ENCODE data around the gene CCDC73.
A peak's percentile ranks its signal among the peaks of the same experiment; 100 is the strongest.
"Not testable (repeated sequence)": the region's sequence is repeated elsewhere in the genome, so short reads cannot be mapped to it uniquely, and the experiment has no call there.

The CCDC73 gene

GRCh38 chr11:32794439-32794838, at the start of gene CCDC73:
CCDC73 (minus strand) TSS chr11:32794662; CDS start chr11:32760243, 34,419 bp downstream.
- DNase-seq = no peak

DNA sequence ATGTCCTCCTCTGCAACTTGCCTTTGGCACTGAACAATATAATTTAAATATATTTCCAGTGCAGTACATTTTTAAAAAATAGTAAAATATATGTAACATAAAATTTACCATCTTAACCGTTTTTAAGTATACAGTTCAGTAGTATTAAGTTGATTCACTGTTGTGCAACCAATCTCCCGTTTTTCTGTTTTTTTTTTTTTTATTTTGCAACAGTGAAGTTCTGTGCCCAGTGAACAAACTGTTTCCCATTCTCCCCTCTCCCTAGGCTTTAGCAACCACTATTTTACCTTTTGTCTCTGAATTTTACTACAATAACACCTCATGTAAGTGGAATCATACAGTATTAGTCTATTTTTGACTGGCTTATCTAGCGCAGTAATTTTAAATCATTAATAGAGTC, 49.1 kb upstream of the CCDC73 start:
- DNase-seq = no peak

DNA sequence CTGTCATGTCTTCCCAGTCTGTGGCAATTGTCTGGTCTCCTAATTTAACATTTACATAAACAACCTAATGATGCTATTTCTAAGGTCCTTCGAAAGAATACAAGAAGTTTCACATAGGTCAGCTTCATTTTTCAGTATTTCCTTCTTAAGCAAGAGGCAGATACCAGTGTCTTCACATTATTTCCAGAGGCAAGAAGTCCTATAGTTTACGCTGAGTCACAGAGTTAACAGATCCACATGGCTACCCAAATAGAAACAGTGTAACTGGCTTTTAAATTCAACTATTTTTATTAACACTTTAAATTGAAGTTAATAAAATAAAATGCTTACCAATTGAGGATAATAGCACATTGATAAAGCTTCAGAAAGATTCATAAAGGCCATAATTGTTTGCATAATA, 46.1 kb upstream of the CCDC73 start:
- no peak for DNase-seq

DNA sequence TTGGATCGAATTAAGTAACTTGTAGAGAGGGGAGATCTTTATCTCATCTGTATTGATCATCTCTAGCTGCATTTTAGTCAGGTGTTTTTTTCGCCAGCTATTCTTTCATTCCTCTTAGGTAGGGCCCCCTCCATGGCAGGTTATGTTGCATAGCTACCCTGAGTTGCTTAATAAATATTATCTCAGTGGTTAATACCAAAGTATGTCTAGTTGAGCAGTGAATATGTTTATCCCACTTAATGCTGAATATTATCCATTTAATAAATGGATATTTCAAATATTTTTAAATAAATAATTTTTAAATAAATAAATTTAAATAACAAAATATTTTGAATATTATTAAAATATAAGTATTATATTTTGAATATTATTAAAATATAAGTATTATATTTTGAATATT, 44.8 kb upstream of the CCDC73 start:
- DNase-seq = no peak

DNA sequence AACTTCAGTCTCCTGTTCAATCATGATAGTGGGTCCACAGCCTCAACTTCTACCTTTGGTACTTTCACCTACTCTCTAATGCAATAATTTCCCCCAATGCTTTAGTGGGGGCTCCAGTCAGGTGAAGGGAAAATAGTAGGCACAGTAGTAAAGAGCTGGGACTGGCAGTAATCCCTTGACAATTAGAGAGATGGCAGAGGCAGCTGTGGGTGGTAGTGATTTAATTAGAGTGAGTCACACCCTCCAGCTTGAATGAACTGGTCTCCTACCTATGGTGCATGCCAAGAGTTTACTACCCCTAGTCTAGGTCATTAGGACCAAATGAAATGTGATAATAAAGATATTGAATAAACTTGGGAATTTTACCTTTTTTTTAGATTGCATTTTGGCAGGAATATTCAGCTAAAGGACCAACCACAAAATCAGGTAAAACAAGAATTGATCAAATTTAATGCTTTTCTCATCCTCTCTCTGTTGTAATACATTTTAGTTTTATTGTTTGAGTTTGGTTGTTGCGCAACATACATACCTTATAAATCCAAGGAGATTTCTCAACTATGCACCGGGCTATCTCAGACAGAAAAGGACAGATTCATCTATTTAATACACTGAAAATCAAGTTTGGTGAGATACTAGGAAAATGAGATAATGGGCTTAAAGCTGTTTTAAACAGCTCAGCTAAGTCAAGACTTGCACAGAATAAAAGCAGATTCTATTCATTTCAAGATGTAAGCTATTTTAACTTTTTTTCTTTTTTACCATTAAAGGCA, 44.2 kb upstream of the CCDC73 start:
- DNase-seq = no peak

GRCh38 chr11:32836946-32837345, 42.5 kb upstream of the CCDC73 start:
- DNase-seq = no peak

DNA sequence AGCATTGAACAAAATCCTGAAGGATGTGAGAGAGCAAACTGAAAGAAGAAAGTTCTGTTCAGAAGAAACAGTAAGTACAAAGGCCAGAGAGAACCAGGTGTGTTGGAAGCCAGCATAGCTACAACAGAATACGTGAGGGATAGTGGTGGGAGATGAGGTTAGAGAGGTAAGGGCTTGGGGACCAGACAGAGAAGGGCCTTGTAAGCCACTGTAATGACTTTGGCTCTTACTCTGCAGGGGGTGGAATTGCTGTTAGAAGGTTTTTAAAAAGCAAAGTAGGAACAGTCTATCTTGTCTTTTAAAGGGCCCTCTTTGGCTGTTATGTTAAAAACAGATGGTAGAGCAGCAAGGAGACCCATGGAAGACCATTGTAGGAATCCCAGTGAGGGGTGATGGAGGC, 39.5 kb upstream of the CCDC73 start:
- no peak for DNase-seq

DNA sequence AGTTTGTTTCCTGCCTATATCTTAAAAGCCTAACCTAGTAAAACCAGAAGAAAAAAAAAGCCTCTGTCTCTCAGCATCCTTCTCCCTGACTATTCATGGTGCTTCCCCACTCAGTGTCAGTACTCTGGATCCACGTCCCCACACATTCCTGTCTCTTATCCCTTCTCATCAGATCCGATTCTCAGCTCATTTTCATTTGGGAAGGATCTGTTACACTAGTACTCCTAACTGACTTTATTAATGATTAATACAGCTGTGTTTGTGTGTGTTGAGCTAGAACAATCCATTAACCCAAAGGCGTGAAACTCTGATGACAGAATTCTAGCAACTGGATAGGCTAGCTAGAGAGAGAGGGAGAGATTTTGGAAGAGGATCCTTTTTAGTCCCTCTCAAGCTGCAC, 36.8 kb upstream of the CCDC73 start:
- no peak for DNase-seq

DNA sequence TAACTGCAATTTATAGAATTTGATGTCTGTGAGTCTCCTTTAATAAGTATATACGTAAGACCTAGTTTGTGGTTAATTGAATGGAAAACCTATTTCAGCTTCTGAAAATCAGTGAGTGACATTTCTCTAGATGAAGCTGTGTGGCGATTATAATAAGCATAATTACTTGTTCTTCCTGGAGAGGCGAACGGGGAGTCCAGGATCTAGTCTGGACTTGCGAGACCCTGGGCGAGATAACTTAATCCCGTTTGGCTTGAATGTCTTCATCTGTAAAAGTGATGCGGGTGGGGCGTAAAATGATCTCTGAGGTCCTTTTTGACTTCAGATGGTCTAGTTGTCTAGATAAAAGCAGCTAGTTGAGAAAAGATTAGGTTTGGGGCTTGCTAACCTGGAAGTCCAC, 36.3 kb upstream of the CCDC73 start:
- DNase-seq = no peak

DNA sequence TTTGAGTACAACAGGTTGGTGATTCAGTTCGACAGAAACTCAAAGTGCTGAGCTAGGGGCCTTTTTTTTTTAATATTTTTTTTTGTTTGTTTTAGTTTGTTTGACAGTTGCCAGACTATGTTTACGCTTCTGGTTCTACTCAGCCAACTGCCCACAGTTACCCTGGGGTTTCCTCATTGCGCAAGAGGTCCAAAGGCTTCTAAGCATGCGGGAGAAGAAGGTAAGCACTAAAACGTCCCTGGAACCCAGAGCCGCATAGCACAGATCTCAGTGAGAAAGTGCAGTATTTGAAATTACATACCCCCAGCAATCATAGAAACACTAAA, 35.9 kb upstream of the CCDC73 start:
- peak; percentile 40 for DNase-seq

DNA sequence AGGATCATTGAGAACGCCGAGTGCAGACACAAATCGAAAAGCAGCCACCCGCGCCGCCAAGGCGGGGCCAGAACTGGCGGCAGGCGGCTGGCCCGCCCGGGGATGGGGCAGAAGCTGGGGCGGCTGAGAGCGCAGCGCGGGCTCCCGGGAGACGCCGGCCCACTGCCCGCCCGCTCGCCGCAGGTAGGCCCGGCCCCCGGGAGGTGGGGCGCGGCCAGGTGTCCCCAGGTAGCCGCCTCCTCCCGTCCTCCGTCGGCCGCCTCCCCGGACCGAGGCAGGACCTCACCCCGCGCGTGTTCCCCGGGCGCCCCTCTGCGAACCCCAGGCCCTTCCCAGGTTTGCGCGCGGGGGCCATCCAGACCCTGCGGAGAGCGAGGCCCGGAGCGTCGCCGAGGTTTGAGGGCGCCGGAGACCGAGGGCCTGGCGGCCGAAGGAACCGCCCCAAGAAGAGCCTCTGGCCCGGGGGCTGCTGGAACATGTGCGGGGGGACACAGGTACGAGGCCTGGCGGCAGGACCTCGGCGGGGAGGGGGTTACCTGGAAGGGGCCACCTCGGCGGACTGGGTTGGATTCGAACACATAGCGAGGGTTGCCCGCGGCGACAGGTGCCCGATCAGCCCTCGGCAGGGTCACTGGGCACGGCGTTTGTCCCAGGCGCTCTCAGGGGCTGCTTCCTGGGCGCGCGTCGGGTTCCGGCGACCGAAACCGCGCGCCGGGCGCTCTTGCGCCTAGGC, 35.4 kb upstream of the CCDC73 start, which contains the start of gene PRRG4:
Gene PRRG4, plus strand, starts transcription at position 248 of the 733 bp plus-strand sequence. CDS start 603 bp downstream, outside the sequence.
- peak; percentile 80 for DNase-seq

DNA sequence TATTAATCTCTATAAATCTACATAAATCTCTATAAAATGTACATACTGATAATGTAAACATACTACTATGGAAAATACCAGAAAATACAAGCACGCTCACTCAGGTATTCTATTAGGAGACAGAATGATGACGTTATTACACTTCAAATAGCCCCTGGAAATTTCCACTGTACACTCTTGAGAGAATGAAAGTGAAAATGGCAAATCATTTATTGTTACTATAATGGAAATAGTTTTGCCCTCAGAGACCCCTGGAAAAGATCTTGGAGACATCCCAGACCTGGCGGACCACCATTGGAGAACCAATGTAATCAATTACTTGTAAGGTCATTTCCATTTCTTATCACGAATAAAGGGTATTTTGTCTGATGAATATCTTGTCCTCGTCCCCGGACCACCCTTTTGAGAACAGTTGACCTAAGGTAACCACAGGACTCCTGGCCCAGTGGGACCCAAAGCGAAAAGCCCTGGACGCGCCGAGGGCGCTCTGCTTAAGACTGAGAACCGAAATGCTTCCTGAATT, 34.8 kb upstream of the CCDC73 start:
- peak; percentile 80 for DNase-seq

- no peak for DNase-seq
Measured at GRCh38 chr11:32827276-32827675, 32.8 kb upstream of the CCDC73 start.

DNA sequence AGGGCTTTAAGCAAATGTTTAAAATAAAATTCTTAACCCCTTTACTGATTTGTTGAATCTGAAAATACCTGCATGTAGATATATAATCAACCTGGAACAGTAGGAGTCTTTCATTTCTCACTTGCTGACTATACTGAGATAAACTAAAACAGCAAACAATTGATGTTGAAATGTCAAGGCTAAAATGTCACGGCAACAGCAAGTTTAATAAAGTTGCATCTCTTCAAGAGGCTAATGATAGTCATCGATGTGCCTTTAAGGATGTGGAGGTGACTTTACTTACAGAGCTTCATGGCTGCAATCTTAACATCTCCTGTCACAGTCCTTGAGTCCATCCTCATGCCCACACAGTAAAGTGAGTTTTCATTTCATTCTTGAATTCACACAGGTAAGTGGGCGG, 31.7 kb upstream of the CCDC73 start:
- DNase-seq = no peak

DNA sequence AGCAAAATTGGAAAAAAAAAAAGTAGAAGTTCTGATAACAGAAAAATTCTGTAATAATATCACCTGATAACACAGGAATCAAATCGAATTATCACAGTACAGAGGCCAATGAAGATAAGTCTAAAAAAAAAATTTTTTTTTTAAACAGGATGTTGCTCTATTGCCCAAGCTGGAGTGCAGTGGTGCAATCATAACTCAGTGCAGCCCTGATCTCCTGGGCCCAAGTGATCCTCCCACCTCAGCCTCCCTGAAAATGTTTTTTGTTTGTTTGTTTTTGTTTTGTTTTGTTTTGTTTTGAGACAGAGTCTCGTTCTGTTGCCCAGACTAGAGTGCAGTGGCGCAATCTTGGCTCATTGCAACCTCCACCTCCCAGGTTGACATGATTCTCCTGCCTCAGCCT, 29.2 kb upstream of the CCDC73 start:
- DNase-seq = not testable (repeated sequence)

DNA sequence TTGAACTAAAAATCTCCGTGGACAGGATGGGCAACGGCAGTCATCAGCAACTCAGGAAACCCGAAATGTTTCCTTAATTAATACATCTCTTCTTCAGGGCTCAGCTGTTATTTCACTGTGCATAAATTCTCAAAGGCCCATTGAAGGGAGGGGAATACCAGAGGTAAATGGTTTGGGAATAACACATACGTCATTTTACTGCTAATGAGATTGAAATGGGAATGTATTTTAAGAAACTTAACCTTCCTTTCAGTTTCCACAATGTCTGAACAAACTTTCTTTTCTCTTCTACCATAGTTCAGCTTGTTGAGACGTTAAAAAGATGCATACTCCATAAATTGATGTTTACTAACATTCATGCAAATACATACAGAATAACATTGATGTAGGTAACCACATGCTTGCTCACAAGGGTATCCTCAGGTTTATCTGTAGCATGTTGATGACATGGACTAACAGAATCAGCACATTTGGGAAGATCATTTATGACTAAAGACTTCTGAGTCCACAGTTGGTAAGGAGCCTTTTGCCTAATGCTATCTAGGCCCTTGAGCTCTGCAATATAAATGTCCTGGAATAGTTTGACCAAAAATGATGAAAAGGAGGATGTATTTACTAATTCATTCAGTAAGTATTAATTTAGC, 27.6 kb upstream of the CCDC73 start:
- DNase-seq = peak; percentile 37

- peak; percentile 94 for DNase-seq
Measured at GRCh38 chr11:32821517-32821916, 27.1 kb upstream of the CCDC73 start.

- DNase-seq = no peak
Measured at GRCh38 chr11:32820497-32820896, 26.0 kb upstream of the CCDC73 start.

- DNase-seq = no peak
Measured at GRCh38 chr11:32819187-32819586, 24.7 kb upstream of the CCDC73 start.

- DNase-seq = no peak
Measured at GRCh38 chr11:32817852-32818183, 23.4 kb upstream of the CCDC73 start.

DNA sequence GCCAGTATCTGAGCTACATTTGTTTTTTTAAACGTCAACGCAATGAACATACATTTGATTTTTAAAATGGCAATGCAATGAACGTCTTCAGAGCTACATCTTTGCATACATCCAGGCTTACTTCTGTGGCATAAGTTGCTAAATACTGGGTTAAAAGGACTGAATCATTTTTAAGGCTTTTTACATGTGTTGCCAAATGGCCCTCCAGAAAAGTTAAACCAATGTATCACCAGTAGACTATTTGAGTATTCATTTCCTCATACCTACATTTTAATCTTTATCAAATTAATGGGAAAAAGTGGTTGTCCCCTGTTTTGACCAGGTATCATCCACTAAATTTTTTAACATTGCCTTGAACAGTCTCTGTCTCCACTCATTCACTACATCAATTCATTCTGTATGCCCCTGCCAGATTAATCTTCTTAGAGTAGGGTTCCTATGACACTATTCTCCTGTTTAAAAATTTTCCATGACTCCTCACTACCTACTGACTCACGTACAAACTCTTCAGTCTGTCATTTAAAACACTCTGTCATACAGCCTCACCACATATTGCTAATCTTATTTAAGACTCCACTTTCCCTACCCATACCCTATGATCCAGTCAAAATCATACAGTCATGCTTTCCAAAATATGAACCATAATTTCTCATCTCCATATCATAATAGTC, 22.9 kb upstream of the CCDC73 start:
- no peak for DNase-seq

- DNase-seq = peak; percentile 40
Measured at GRCh38 chr11:32809313-32809712, 14.9 kb upstream of the CCDC73 start.

DNA sequence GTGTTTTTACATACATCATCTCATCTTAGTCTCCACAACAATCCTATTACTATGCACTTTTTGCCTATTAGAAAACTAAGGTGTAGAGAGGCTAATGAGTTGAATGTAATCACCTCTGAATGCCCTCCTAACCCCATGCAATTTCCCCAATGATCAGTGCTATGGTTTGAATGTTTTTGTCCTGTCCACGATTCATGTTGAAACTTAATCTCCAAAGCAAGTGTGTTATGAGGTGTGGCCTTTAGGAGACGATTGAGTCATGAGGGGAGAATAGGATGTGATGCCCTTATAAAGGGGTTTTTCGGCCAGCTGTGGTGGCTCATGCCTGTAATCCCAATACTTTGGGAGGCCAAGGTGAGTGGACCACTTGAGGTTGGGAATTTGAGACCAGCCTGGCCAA, 2.0 kb upstream of the CCDC73 start:
- no peak for DNase-seq
